Islet of Langerhans (tissue), 1 donor: ENCODE measurements around the gene SPOP.
A peak's percentile ranks its signal among the peaks of the same experiment; 100 is the strongest.
"Not testable (repeated sequence)": the region's sequence is repeated elsewhere in the genome, so short reads cannot be mapped to it uniquely, and the experiment has no call there.

Experiments used
- FAIRE-seq: peaks from one replicate; lab custom pipeline; 2011; peaks lifted over from hg19 to GRCh38; lab: Jason Lieb, UNC

SPOP gene

GRCh38 chr17:49677933-49678847, at the start of gene SPOP:
SPOP (minus strand) TSS chr17:49678097; CDS start chr17:49622810, 55,287 bp downstream.
- FAIRE-seq = no peak

- no peak for FAIRE-seq
Measured at GRCh38 chr17:49727380-49727779, 49.5 kb upstream of the SPOP start.

GRCh38 chr17:49725452-49726130, 47.7 kb upstream of the SPOP start:
- no peak for FAIRE-seq

- FAIRE-seq = not testable (repeated sequence)
Measured at GRCh38 chr17:49724552-49724951, 46.7 kb upstream of the SPOP start.

GRCh38 chr17:49723423-49723822, 45.5 kb upstream of the SPOP start:
- no peak for FAIRE-seq

- FAIRE-seq = no peak
Measured at GRCh38 chr17:49722066-49722465, 44.2 kb upstream of the SPOP start.

- FAIRE-seq = no peak
Measured at GRCh38 chr17:49717371-49717861, 39.5 kb upstream of the SPOP start.

- peak; percentile 65 for FAIRE-seq
Measured at GRCh38 chr17:49716668-49717364, 38.9 kb upstream of the SPOP start.

- FAIRE-seq = peak; percentile 100
Measured at GRCh38 chr17:49715717-49716279, 37.9 kb upstream of the SPOP start.

GRCh38 chr17:49715216-49715615, 37.3 kb upstream of the SPOP start:
- FAIRE-seq = no peak

- FAIRE-seq = no peak
Measured at GRCh38 chr17:49708515-49709183, 30.8 kb upstream of the SPOP start.

- no peak for FAIRE-seq
Measured at GRCh38 chr17:49707608-49708514, 30.0 kb upstream of the SPOP start, which contains the start of gene SLC35B1. SLC35B1 (minus strand) TSS chr17:49707964; CDS start chr17:49707833, 131 bp downstream.

GRCh38 chr17:49707246-49707607, 29.3 kb upstream of the SPOP start:
- FAIRE-seq = no peak

- no peak for FAIRE-seq
Measured at GRCh38 chr17:49705254-49705653, 27.4 kb upstream of the SPOP start.

GRCh38 chr17:49703557-49704277, 25.8 kb upstream of the SPOP start:
- no peak for FAIRE-seq

GRCh38 chr17:49700960-49701359, 23.1 kb upstream of the SPOP start:
- FAIRE-seq = no peak

GRCh38 chr17:49699966-49700575, 22.2 kb upstream of the SPOP start:
- FAIRE-seq = no peak

GRCh38 chr17:49698005-49698404, 20.1 kb upstream of the SPOP start:
- FAIRE-seq = no peak

GRCh38 chr17:49696233-49696761, 18.4 kb upstream of the SPOP start:
- FAIRE-seq = no peak
